GM23338 (cell line): Measurements from ENCODE around the gene CYSLTR2. TPM values are rescaled to one million over a fixed set of nuclear protein-coding genes. Genes with fewer than 3 reads are reported as not detected.

ENCODE experiments used
- ATAC-seq: fragments of 200-7000 bp; cut with Tn5 transposase; 3 replicates; pipeline ENCODE4 v1.9.1; 2020
- DNase-seq: peaks from one replicate; pipeline ENCODE4 v3.0.0-alpha.2; 2015; ENCODE audit warnings: low spot score
- H2AFZ ChIP-seq: fragments of 200-600 bp; sonication (generic); 2 replicates; pipeline ENCODE4 v1.8.0; 2016; ENCODE audit warnings: antibody characterized with exemption, mild to moderate bottlenecking, moderate library complexity
- H3F3A ChIP-seq: fragments of 200-600 bp; sonication (generic); replicated peaks from 2 replicates; pipeline ENCODE4 v1.8.0; 2017; ENCODE audit warnings: antibody characterized with exemption, mixed run types, low read depth
- H3K27ac ChIP-seq: fragments of 200-600 bp; sonication (generic); 2 replicates; pipeline ENCODE4 v1.6.1; 2016; ENCODE audit warnings: low read depth
- H3K27me3 ChIP-seq: fragments of 200-600 bp; sonication (generic); 2 replicates; pipeline ENCODE4 v1.8.0; 2016; ENCODE audit warnings: mild to moderate bottlenecking, mixed run types, moderate library complexity; ENCODE audit not compliant: insufficient read depth
- H3K36me3 ChIP-seq: fragments of 200-600 bp; sonication (generic); 2 replicates; pipeline ENCODE4 v1.8.0; 2016; ENCODE audit warnings: mild to moderate bottlenecking; ENCODE audit not compliant: insufficient read depth
- H3K4me1 ChIP-seq: fragments of 200-600 bp; sonication (generic); 2 replicates; pipeline ENCODE4 v1.8.0; 2016; ENCODE audit warnings: mild to moderate bottlenecking, moderate library complexity; ENCODE audit not compliant: insufficient read depth
- H3K4me2 ChIP-seq: fragments of 200-600 bp; sonication (generic); 2 replicates; pipeline ENCODE4 v1.7.1; 2017; ENCODE audit warnings: mixed run types
- H3K4me3 ChIP-seq: fragments of 200-600 bp; sonication (generic); 2 replicates; pipeline ENCODE4 v1.6.1; 2016; ENCODE audit warnings: mixed run types
- H3K79me2 ChIP-seq: fragments of 200-600 bp; sonication (generic); replicated peaks from 2 replicates; pipeline ENCODE4 v1.8.0; 2017; ENCODE audit warnings: mild to moderate bottlenecking; ENCODE audit not compliant: insufficient read depth
- H3K9me2 ChIP-seq: fragments of 200-600 bp; sonication (generic); 2 replicates; pipeline ENCODE4 v1.8.0; 2017; ENCODE audit not compliant: insufficient read depth
- H4K20me1 ChIP-seq: fragments of 200-600 bp; sonication (generic); replicated peaks from 2 replicates; pipeline ENCODE4 v1.8.0; 2017; ENCODE audit warnings: mild to moderate bottlenecking; ENCODE audit not compliant: insufficient read depth
- H3K27ac Mint-ChIP-seq: 2 replicates; pipeline ENCODE4 v1.8.0; 2020; ENCODE audit warnings: inconsistent platforms, mild to moderate bottlenecking, moderate library complexity, mixed read lengths
- H3K27me3 Mint-ChIP-seq: 3 replicates; pipeline ENCODE4 v1.8.0; 2022; ENCODE audit warnings: low read depth, mild to moderate bottlenecking, moderate library complexity, mixed read lengths, inconsistent platforms; ENCODE audit not compliant: insufficient read depth, poor library complexity
- H3K36me3 Mint-ChIP-seq: 3 replicates; pipeline ENCODE4 v1.8.0; 2021; ENCODE audit warnings: low read depth, mild to moderate bottlenecking, inconsistent platforms, moderate library complexity, mixed read lengths
- H3K4me1 Mint-ChIP-seq: 3 replicates; pipeline ENCODE4 v1.8.0; 2020; ENCODE audit warnings: mild to moderate bottlenecking, inconsistent platforms, mixed read lengths
- H3K4me3 Mint-ChIP-seq: 3 replicates; pipeline ENCODE4 v1.8.0; 2021; ENCODE audit warnings: moderate library complexity, mild to moderate bottlenecking, inconsistent platforms, mixed read lengths
- H3K9me3 Mint-ChIP-seq: 3 replicates; pipeline ENCODE4 v1.8.0; 2020; ENCODE audit warnings: moderate library complexity, mild to moderate bottlenecking, inconsistent platforms, mixed read lengths
- CREB1 ChIP-seq: fragments of 250-450 bp; sonication (Bioruptor Pico); IDR thresholded peaks from 2 replicates; pipeline ENCODE4 v1.5.0; 2020; ENCODE audit warnings: low read depth, mild to moderate bottlenecking, moderate library complexity
- CTCF ChIP-seq, 2 experiments: fragments of 200-600 bp in 1 of 2; sonication (generic) in 1 of 2; conservative IDR thresholded peaks; 2 replicates each; pipeline versions ENCODE4 v1.5.1 to v1.6.1; 2016 to 2017; ENCODE audit warnings: antibody characterized with exemption in 2 of 2, low read depth in 2 of 2, mild to moderate bottlenecking in 2 of 2, moderate library complexity in 1 of 2
- ETS1 ChIP-seq: IDR thresholded peaks from 2 replicates; pipeline ENCODE4 v1.6.1; 2016; ENCODE audit warnings: antibody characterized with exemption
- EZH2 ChIP-seq: fragments of 200-600 bp; sonication (generic); IDR thresholded peaks from one replicate; pipeline ENCODE4 v1.8.0; 2017; ENCODE audit warnings: antibody characterized with exemption, mild to moderate bottlenecking, low read depth; ENCODE audit not compliant: unreplicated experiment
- EZH2phosphoT487 ChIP-seq: fragments of 200-600 bp; sonication (generic); IDR thresholded peaks from one replicate; pipeline ENCODE4 v1.8.1; 2018; ENCODE audit warnings: antibody characterized with exemption; ENCODE audit not compliant: unreplicated experiment
- JUNB ChIP-seq: IDR thresholded peaks from one replicate; pipeline ENCODE4 v1.6.1; 2016; ENCODE audit warnings: antibody characterized with exemption; ENCODE audit not compliant: unreplicated experiment
- NANOG ChIP-seq: IDR thresholded peaks from 2 replicates; pipeline ENCODE4 v1.6.1; 2016; ENCODE audit warnings: antibody characterized with exemption, borderline replicate concordance
- POLR2AphosphoS5 ChIP-seq: IDR thresholded peaks from 2 replicates; pipeline ENCODE4 v1.6.1; 2016; ENCODE audit warnings: antibody characterized with exemption, low read depth
- REST ChIP-seq: IDR thresholded peaks from one replicate; pipeline ENCODE4 v1.6.1; 2018; ENCODE audit warnings: antibody characterized with exemption; ENCODE audit not compliant: unreplicated experiment
- STAT1 ChIP-seq: IDR thresholded peaks from one replicate; pipeline ENCODE4 v1.6.1; 2016; ENCODE audit warnings: antibody characterized with exemption; ENCODE audit not compliant: unreplicated experiment
- ZNF114 ChIP-seq: fragments of 250-450 bp; sonication (Bioruptor Pico); IDR thresholded peaks from 2 replicates; pipeline ENCODE4 v1.5.0; 2020; ENCODE audit warnings: mild to moderate bottlenecking, moderate library complexity
- ZNF331 ChIP-seq: fragments of 250-450 bp; sonication (Bioruptor Pico); IDR thresholded peaks from 2 replicates; pipeline ENCODE4 v1.5.0; 2020; ENCODE audit warnings: low read depth, mild to moderate bottlenecking, moderate library complexity
- ZNF462 ChIP-seq: fragments of 250-450 bp; sonication (Bioruptor Pico); IDR thresholded peaks from 2 replicates; pipeline ENCODE4 v1.5.0; 2020; ENCODE audit warnings: mild to moderate bottlenecking, moderate library complexity
- polyA plus RNA-seq: library from polyadenylated mRNA; unstranded; fragments of >200 nt; fragmentation: Nextera tagmentation; extraction: Ambion mirVana; gene quantifications from 2 replicates; pipeline ENCODE4 v1.2.1, GENCODE V29; 2016
- total RNA-seq: library from RNA; depleted of rRNA; stranded (reverse); fragments of >200 nt; shearing (Covaris generic); gene quantifications from 2 replicates; pipeline ENCODE4 v1.2.3, GENCODE V29; 2014

CYSLTR2 gene
- total and polyA plus RNA-seq, 2 experiments from 2014 or later, result not detected

GRCh38 chr13:48686636-48687210 is 33.0 kb downstream of the CYSLTR2 start (continued):
- no peak for TF ChIP-seq ZNF462 (CRISPR knock-in tag)

- Histone ChIP-seq H4K20me1 (no peaks in the 10 kb centered on the region), H2AFZ (no peak overlapping the region), H3K36me3 (no peaks in the 10 kb centered on the region), H3K4me2 (no peak overlapping the region), H3K4me1 (no peaks in the 10 kb centered on the region), H3F3A (no peaks in the 10 kb centered on the region), H3K27me3 (no peaks in the 10 kb centered on the region), H3K27ac (no peak overlapping the region), H3K9me2 (peaks cover 11% of the 10 kb centered on the region; the same call in 1 of the 2 replicates), H3K4me3 (no peak overlapping the region), H3K79me2 (no peaks in the 10 kb centered on the region)
- Mint-ChIP-seq H3K27me3 (no peaks in the 10 kb centered on the region), H3K4me1 (no peaks in the 10 kb centered on the region), H3K4me3 (no peak overlapping the region), H3K36me3 (peaks cover 4% of the 10 kb centered on the region; the same call in 2 of the 3 replicates), H3K27ac (no peak overlapping the region), H3K9me3 (peaks cover 23% of the 10 kb centered on the region)
- ATAC-seq (no peak), DNase-seq (no peak)
- no peak for TF ChIP-seq ETS1
- TF ChIP-seq NANOG, result no peak
- TF ChIP-seq EZH2, result no peak
- no peak for TF ChIP-seq POLR2AphosphoS5
- no peak for TF ChIP-seq CTCF (conservative IDR thresholded peaks at IDR 0.05; ENCODE audit: low read depth in 2 of 2)
- no peak for TF ChIP-seq REST
- TF ChIP-seq EZH2phosphoT487, result no peak
- no peak for TF ChIP-seq JUNB
- TF ChIP-seq STAT1, result no peak
- TF ChIP-seq ZNF331 (CRISPR knock-in tag), result no peak
- no peak for TF ChIP-seq ZNF114 (CRISPR knock-in tag)
- no peak for TF ChIP-seq CREB1 (CRISPR knock-in tag)
Measured at GRCh38 chr13:48687249-48687648, 33.5 kb downstream of the CYSLTR2 start.
